ENCODE data around the gene CCL2. TPM values are rescaled to one million over a fixed set of nuclear protein-coding genes. Genes with fewer than 3 reads are reported as not detected.

CCL2 gene
- total and polyA plus RNA-seq, 2 of the 8 experiments (the other 6 are each of a cell fraction or from before 2014, with no cell fraction given), result 3.0 to 3.7 TPM

- Histone ChIP-seq H4K20me1 (replicated peaks in 1 of 2; ENCODE audit: control insufficient read depth in 1 of 2, insufficient read depth in 2 of 2, low read length in 2 of 2) (no peaks in the 10 kb centered on the region), H3K4me3 (ENCODE audit: extremely low read depth in 1 of 4, insufficient read depth in 2 of 4, low read depth in 3 of 4, low read length in 4 of 4) (no peak overlapping the region), H4K91ac (replicated peaks; ENCODE audit: insufficient read length, low read length) (no peak overlapping the region), H3K4me2 (ENCODE audit: insufficient read depth in 1 of 2, low read depth in 2 of 2, low read length in 2 of 2) (no peak overlapping the region), H4K5ac (ENCODE audit: insufficient read length, low read depth, low read length) (no peak overlapping the region), H2AK5ac (ENCODE audit: low read depth, low read length) (no peak overlapping the region), H3K27me3 (replicated peaks in 1 of 4; ENCODE audit: control insufficient read depth in 3 of 4, extremely low read depth in 1 of 4, insufficient read depth in 3 of 4, low read length in 3 of 4) (no peaks in the 10 kb centered on the region), H2BK120ac (replicated peaks; ENCODE audit: low read depth, low read length) (no peak overlapping the region), H3K14ac (ENCODE audit: insufficient read length) (no peak overlapping the region), H3K27ac (ENCODE audit: low read depth, low read length) (no peak overlapping the region), H2AFZ (ENCODE audit: low read length) (no peak overlapping the region), H3K9me3 (ENCODE audit: insufficient read depth in 2 of 2, low read depth in 1 of 2, low read length in 1 of 2) (no peaks in the 10 kb centered on the region), H3K23me2 (ENCODE audit: low read depth, low read length) (no peaks in the 10 kb centered on the region), H2BK12ac (ENCODE audit: low read depth, low read length) (no peak overlapping the region), H2BK15ac (ENCODE audit: low read length) (no peak overlapping the region), H3K23ac (ENCODE audit: insufficient read length) (no peak overlapping the region), H3K36me3 (ENCODE audit: control insufficient read depth in 2 of 4, insufficient read depth in 4 of 4, low read length in 3 of 4) (no peaks in the 10 kb centered on the region), H3K4ac (replicated peaks; ENCODE audit: insufficient read length, low read depth, low read length) (no peak overlapping the region), H3K4me1 (replicated peaks in 1 of 4; ENCODE audit: control insufficient read depth in 3 of 4, insufficient read depth in 4 of 4, low read length in 3 of 4) (no peaks in the 10 kb centered on the region), H3K18ac (ENCODE audit: extremely low read depth, low read length) (no peak overlapping the region), H4K8ac (ENCODE audit: extremely low read depth, insufficient read depth, low read length) (no peak overlapping the region), H2BK20ac (ENCODE audit: low read length) (no peak overlapping the region), H3K79me1 (ENCODE audit: low read depth, low read length) (no peaks in the 10 kb centered on the region), H2BK5ac (ENCODE audit: low read depth, low read length) (no peak overlapping the region), H3K56ac (replicated peaks; ENCODE audit: insufficient read length, low read depth, low read length) (no peak overlapping the region), H3K79me2 (ENCODE audit: control insufficient read depth in 1 of 2, insufficient read depth in 2 of 2, low read length in 2 of 2) (no peaks in the 10 kb centered on the region), H3K9ac (replicated peaks in 1 of 4; ENCODE audit: extremely low read depth in 1 of 4, low read depth in 3 of 4, low read length in 3 of 4) (no peak overlapping the region)
- ChIA-PET POLR2A (ENCODE audit: partially characterized antibody) (no interaction called here), CTCF (ENCODE audit: partially characterized antibody) (interaction anchor here (1.0 to 3.1 kb wide), 4 partner anchors 20 to 139 kb away, joined by 3 to 17 read pairs (median 8); no protein-coding TSS in a partner anchor)
- DNase-seq (ENCODE audit: low read depth in 1 of 2, low spot score in 2 of 2) (no peak), FAIRE-seq (no peak)
- 91% methylated on average over 4 of the region's 4 CpGs; no CpG with 5 or more reads in 1 of the 2 experiments for WGBS, 2 experiments (ENCODE audit: extremely low coverage in 1 of 2, insufficient coverage in 1 of 2, insufficient read length in 1 of 2, insufficient replicate concordance in 2 of 2, low coverage in 1 of 2, low lambda C conversion rate in 2 of 2, missing lambda C conversion rate in 1 of 2)
- TF ChIP-seq CREB1 (IDR thresholded peaks at IDR 0.05) (no peak), CHD1 (IDR thresholded peaks at IDR 0.05; ENCODE audit: low read depth, low read length) (no peak), EP300 (IDR thresholded peaks at IDR 0.05; ENCODE audit: borderline replicate concordance in 1 of 2, low read depth in 2 of 2, low read length in 2 of 2) (no peak), SRF (IDR thresholded peaks at IDR 0.05; ENCODE audit: low read depth, low read length) (no peak), BACH1 (IDR thresholded peaks at IDR 0.05; ENCODE audit: low read length) (no peak), RBBP5 (IDR thresholded peaks at IDR 0.05; ENCODE audit: borderline replicate concordance, low read depth, low read length) (no peak), POLR2AphosphoS5 (IDR thresholded peaks at IDR 0.05; ENCODE audit: low read depth, low read length) (no peak), SAP30 (IDR thresholded peaks at IDR 0.05; ENCODE audit: insufficient read depth, insufficient replicate concordance, low read length) (no peak), USF2 (IDR thresholded peaks at IDR 0.05; ENCODE audit: low read length) (no peak), SIRT6 (IDR thresholded peaks at IDR 0.05; ENCODE audit: low read length) (no peak), GABPA (IDR thresholded peaks at IDR 0.05; ENCODE audit: borderline replicate concordance, insufficient read depth, low read length) (no peak), TEAD4 (IDR thresholded peaks at IDR 0.05; ENCODE audit: low read depth, low read length) (no peak), E2F6 (IDR thresholded peaks at IDR 0.05) (no peak), SP4 (IDR thresholded peaks at IDR 0.05; ENCODE audit: low read length) (no peak)
Measured at GRCh38 chr17:34221411-34221810, 33.7 kb upstream of the CCL2 start.
